B cell (primary cell): ENCODE measurements around the gene CYFIP2. TPM values are rescaled to one million over a fixed set of nuclear protein-coding genes. Genes with fewer than 3 reads are reported as not detected.
A peak's percentile ranks its signal among the peaks of the same experiment; 100 is the strongest.

Source experiments
- ATAC-seq: fragments of 200-7000 bp; cut with Tn5 transposase; one replicate; pipeline ENCODE4 v1.10.0; 2021; ENCODE audit warnings: low read depth, mild to moderate bottlenecking, moderate number of reproducible peaks, moderate library complexity
- CTCF ChIA-PET: fragments of 350-600 bp; sonication (Branson Sonifier 250); formaldehyde crosslinking; loops from one replicate; lab custom pipeline; 2021; ENCODE audit warnings: antibody characterized with exemption, inconsistent platforms; lab: Charles Lee
- POLR2A ChIA-PET: fragments of 350-600 bp; sonication (Branson Sonifier 250); formaldehyde crosslinking; loops from one replicate; lab custom pipeline; 2021; ENCODE audit warnings: antibody characterized with exemption; lab: Charles Lee
- DNase-seq: peaks from one replicate; pipeline ENCODE4 v3.0.0; 2013
- H2AFZ ChIP-seq: 2 replicates; pipeline ENCODE4 v1.6.1; 2012; ENCODE audit warnings: mild to moderate bottlenecking, low read depth, low read length; ENCODE audit not compliant: insufficient read depth, poor library complexity, severe bottlenecking
- H3K27ac ChIP-seq, 2 donors: 1 replicate in 1 of 2; 2 replicates in 1 of 2; pipeline ENCODE4 v1.5.1; 2012 to 2013; ENCODE audit warnings: low read length in 2 of 2, mild to moderate bottlenecking in 2 of 2, moderate library complexity in 1 of 2
- H3K27me3 ChIP-seq, 4 experiments: fragments of 200-600 bp in 1 of 4; sonication (generic) in 1 of 4; replicated peaks in 1 of 4; 1 replicate in 2 of 4; 2 replicates in 2 of 4; pipeline versions ENCODE4 v1.6.1 to v1.7.0; 2013 to 2016; ENCODE audit warnings: low read length in 3 of 4, mild to moderate bottlenecking in 2 of 4, mixed read lengths in 1 of 4, moderate library complexity in 1 of 4; ENCODE audit not compliant: insufficient read depth in 4 of 4, control insufficient read depth in 3 of 4; ENCODE audit errors: control extremely low read depth in 1 of 4
- H3K36me3 ChIP-seq, 2 experiments: replicated peaks in 1 of 2; 1 replicate in 1 of 2; 2 replicates in 1 of 2; pipeline versions ENCODE4 v1.6.1 to v1.7.1; 2013; ENCODE audit warnings: low read length in 1 of 2; ENCODE audit not compliant: insufficient read depth in 2 of 2, control insufficient read depth in 1 of 2; ENCODE audit errors: control extremely low read depth in 1 of 2, extremely low read depth in 1 of 2
- H3K4me1 ChIP-seq, 2 donors: fragments of 200-600 bp in 1 of 2; sonication (generic) in 1 of 2; 1 replicate in 1 of 2; 2 replicates in 1 of 2; pipeline versions ENCODE4 v1.5.1 to v1.6.1; 2013 to 2017; ENCODE audit warnings: low read length in 2 of 2; ENCODE audit not compliant: control insufficient read depth in 2 of 2, insufficient read depth in 2 of 2
- H3K4me2 ChIP-seq: replicated peaks from 2 replicates; pipeline ENCODE3; 2012; ENCODE audit warnings: mild to moderate bottlenecking, low read depth, low read length; ENCODE audit not compliant: poor library complexity, severe bottlenecking
- H3K4me3 ChIP-seq, 5 experiments: fragments of 200-600 bp in 1 of 5; sonication (generic) in 1 of 5; 1 replicate in 3 of 5; 2 replicates in 2 of 5; pipeline versions ENCODE4 v1.5.1 to v1.7.0; 2011 to 2016; ENCODE audit warnings: low read length in 4 of 5, mild to moderate bottlenecking in 4 of 5, low read depth in 2 of 5, control low read depth in 1 of 5, moderate library complexity in 1 of 5; ENCODE audit not compliant: insufficient read depth in 1 of 5; ENCODE audit errors: control extremely low read depth in 1 of 5, extremely low read depth in 1 of 5
- H3K79me2 ChIP-seq: fragments of 200-600 bp; sonication (generic); one replicate; pipeline ENCODE4 v1.6.0; 2016; ENCODE audit warnings: low read length; ENCODE audit not compliant: control insufficient read depth, insufficient read depth
- H3K9ac ChIP-seq: fragments of 200-600 bp; sonication (generic); 2 replicates; pipeline ENCODE4 v1.6.1; 2017; ENCODE audit warnings: mild to moderate bottlenecking, low read length, moderate library complexity
- H3K9me3 ChIP-seq, 3 donors: one replicate each; pipeline versions ENCODE4 v1.6.1 to v1.7.1; 2013; ENCODE audit warnings: low read length in 2 of 3; ENCODE audit not compliant: control insufficient read depth in 2 of 3, insufficient read depth in 1 of 3; ENCODE audit errors: control extremely low read depth in 1 of 3
- H4K20me1 ChIP-seq: 2 replicates; pipeline ENCODE4 v1.6.0; 2012; ENCODE audit warnings: mild to moderate bottlenecking, low read length; ENCODE audit not compliant: insufficient read depth, control insufficient read depth, poor library complexity, severe bottlenecking
- H3K27ac Mint-ChIP-seq: one replicate; pipeline ENCODE4 v1.8.0; 2021; ENCODE audit warnings: mixed read lengths
- H3K27me3 Mint-ChIP-seq: one replicate; pipeline ENCODE4 v1.8.0; 2021; ENCODE audit warnings: mixed read lengths
- H3K4me1 Mint-ChIP-seq: one replicate; pipeline ENCODE4 v1.8.0; 2021; ENCODE audit warnings: mixed read lengths
- H3K4me3 Mint-ChIP-seq: one replicate; pipeline ENCODE4 v1.8.0; 2021; ENCODE audit warnings: mixed read lengths
- H3K9me3 Mint-ChIP-seq: one replicate; pipeline ENCODE4 v1.8.0; 2022; ENCODE audit warnings: mixed read lengths; ENCODE audit not compliant: insufficient read depth
- EZH2 ChIP-seq: IDR thresholded peaks from 2 replicates; pipeline ENCODE4 v1.6.1; 2012; ENCODE audit warnings: borderline replicate concordance, low read depth, mild to moderate bottlenecking, moderate library complexity, low read length; ENCODE audit not compliant: insufficient read depth, poor library complexity, severe bottlenecking
- WGBS: methylation state at CpG from one replicate; pipeline ENCODE4 v1.1.5; 2013; ENCODE audit warnings: missing lambda C conversion rate; ENCODE audit not compliant: insufficient coverage; 5-methylcytosine and 5-hydroxymethylcytosine counted together
- intact Hi-C: fragments of 100-400 bp; cut with micrococcal nuclease; formaldehyde crosslinking; loops from one replicate; pipeline ENCODE4 v1.10.0; 2022
- polyA plus RNA-seq: library from polyadenylated mRNA; depleted of rRNA; stranded (reverse); fragments of >200 nt; gene quantifications from 2 replicates; pipeline ENCODE4 v1.2.3, GENCODE V29; 2012
- total RNA-seq, 2 donors: library from RNA; stranded (reverse); fragments of 120-200 nt in 1 of 2; gene quantifications; 1 replicate in 1 of 2; 2 replicates in 1 of 2; pipeline versions ENCODE4 v1.2.3 to v1.2.4, GENCODE V29; 2013 to 2022
- TF ChIP-seq, protein P1 (sequence below): fragments of 200-600 bp; IDR thresholded peaks from one replicate; pipeline ENCODE4 v1.8.0; 2022; ENCODE audit warnings: antibody characterized with exemption, mild to moderate bottlenecking

The CYFIP2 gene
- total and polyA plus RNA-seq, 2 donors (not counting 1 experiment from before 2014, with no cell fraction given) = 231 to 663 TPM

DNA sequence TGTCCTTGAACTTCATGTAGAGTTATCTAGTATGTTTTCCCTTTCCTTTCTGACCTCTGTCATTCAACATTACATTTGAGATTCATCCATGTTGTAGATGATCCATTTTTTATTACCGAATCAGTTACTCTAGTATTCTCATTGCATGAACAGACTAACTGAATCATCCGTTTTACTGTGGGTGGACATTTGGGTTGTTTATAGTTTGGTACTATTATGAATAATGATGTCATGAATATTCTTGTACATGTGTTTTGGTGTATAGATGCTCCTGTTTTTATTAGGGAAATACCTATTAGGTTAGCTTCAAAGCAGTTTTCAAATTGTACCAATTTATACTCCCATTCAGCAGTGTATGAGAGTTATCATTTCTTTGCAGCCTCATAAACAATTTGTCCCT lies 99.8 kb downstream of the CYFIP2 start:
- Histone ChIP-seq H4K20me1 (peaks cover 16% of the 10 kb centered on the region), H2AFZ (no peak overlapping the region), H3K27ac (no peak overlapping the region), H3K79me2 (peaks cover 18% of the 10 kb centered on the region), H3K4me1 (no peaks in the 10 kb centered on the region), H3K27me3 (no peaks in the 10 kb centered on the region), H3K9ac (no peak overlapping the region), H3K4me3 (no peak overlapping the region), H3K4me2 (no peak overlapping the region), H3K9me3 (no peaks in the 10 kb centered on the region), H3K36me3 (peaks cover 8 to 87% of the 10 kb centered on the region in 2 experiments)
- Mint-ChIP-seq H3K4me1 (no peaks in the 10 kb centered on the region), H3K4me3 (no peak overlapping the region), H3K27me3 (no peaks in the 10 kb centered on the region), H3K9me3 (no peaks in the 10 kb centered on the region), H3K27ac (peak overlapping the region; percentile 33)
- CTCF ChIA-PET = no interaction called here
- ATAC-seq (no peak), DNase-seq (no peak)
- no peak for TF ChIP-seq EZH2
- TF ChIP-seq, protein P1, sequence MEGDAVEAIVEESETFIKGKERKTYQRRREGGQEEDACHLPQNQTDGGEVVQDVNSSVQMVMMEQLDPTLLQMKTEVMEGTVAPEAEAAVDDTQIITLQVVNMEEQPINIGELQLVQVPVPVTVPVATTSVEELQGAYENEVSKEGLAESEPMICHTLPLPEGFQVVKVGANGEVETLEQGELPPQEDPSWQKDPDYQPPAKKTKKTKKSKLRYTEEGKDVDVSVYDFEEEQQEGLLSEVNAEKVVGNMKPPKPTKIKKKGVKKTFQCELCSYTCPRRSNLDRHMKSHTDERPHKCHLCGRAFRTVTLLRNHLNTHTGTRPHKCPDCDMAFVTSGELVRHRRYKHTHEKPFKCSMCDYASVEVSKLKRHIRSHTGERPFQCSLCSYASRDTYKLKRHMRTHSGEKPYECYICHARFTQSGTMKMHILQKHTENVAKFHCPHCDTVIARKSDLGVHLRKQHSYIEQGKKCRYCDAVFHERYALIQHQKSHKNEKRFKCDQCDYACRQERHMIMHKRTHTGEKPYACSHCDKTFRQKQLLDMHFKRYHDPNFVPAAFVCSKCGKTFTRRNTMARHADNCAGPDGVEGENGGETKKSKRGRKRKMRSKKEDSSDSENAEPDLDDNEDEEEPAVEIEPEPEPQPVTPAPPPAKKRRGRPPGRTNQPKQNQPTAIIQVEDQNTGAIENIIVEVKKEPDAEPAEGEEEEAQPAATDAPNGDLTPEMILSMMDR = no peak
- WGBS = no CpG with 5 or more reads among the region's 2 CpGs
- POLR2A ChIA-PET = no interaction called here
- intact Hi-C loops = no loop called here

DNA sequence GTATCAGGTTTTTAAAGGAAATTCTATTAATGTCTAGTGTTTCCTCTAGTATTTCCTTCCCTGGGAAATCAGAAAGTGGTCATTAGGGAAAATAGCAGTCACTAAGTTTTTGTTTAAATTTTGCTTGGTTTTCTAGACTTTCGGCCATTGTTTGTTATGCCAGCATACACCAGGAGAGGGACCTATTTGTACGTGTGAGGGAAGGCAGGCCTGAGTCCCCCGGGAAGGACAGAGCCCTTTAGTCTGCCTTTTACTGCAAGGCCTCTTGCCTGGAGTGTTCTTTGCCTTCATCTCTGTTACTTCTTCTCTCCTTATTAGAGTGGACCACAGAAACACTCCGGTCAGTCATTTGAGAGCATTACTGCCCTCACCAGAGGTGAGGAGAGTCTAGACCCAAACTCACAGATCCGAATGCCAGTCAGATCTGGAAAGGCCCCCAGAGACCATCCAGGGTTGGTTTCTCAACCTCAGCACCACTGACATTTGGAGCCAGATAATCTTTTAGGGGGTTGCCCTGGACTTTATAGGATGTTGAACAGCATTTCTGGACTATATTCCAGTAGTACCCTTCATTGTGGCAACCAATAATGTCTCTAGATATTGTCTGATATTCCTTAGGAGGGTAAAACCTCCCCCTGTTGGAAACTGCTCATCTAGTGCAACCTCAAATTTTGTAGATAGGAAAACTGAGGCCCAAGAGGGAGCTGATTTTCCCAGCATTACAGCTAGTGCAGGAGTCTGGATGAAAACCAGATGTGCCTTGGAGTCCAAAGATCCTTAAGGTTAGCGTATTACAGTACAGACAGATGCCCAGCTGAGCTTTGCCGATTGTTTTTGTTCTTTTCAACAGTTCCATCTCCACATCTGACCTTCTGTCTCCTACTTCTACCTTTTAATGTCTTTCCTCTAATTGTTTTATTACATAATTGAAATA lies 101.1 kb downstream of the CYFIP2 start:
- H3K27ac Mint-ChIP-seq = no peak overlapping the region
- POLR2A ChIA-PET = interaction anchor here (0.7 kb wide), 1 partner anchor 24 kb away, joined by 4 read pairs; no protein-coding TSS in a partner anchor

More for the DNA sequence above, 101.1 kb downstream of the CYFIP2 start:
- no peak overlapping the region for H3K9ac ChIP-seq
- H3K27ac ChIP-seq = peak overlapping the region in 1 of 2 donors; percentile 20
- no peak overlapping the region for H3K4me2 ChIP-seq
- Mint-ChIP-seq H3K27me3 (no peaks in the 10 kb centered on the region), H3K9me3 (no peaks in the 10 kb centered on the region), H3K4me1 (no peaks in the 10 kb centered on the region), H3K4me3 (no peak overlapping the region)
- ATAC-seq (no peak), DNase-seq (peak; percentile 26)
- H3K9me3 ChIP-seq = no peaks in the 10 kb centered on the region
- CTCF ChIA-PET = interaction anchor here (0.8 kb wide), 1 partner anchor 376 kb away, joined by 3 read pairs; the partner anchor contains the start of gene LSM11
- no peak overlapping the region for H3K4me3 ChIP-seq
- peaks cover 14% of the 10 kb centered on the region for H3K79me2 ChIP-seq
- H4K20me1 ChIP-seq = peaks cover 10% of the 10 kb centered on the region
- intact Hi-C loops = no loop called here
- WGBS = 80% methylated on average over 4 of the region's 7 CpGs
- no peaks in the 10 kb centered on the region for H3K4me1 ChIP-seq
- no peak overlapping the region for H2AFZ ChIP-seq
- no peak for TF ChIP-seq EZH2
- TF ChIP-seq, protein P1 = peak; percentile 17
- peaks cover 5 to 87% of the 10 kb centered on the region in 2 experiments for H3K36me3 ChIP-seq
- H3K27me3 ChIP-seq = no peaks in the 10 kb centered on the region
